ENCODE measurements around the gene LRBA. TPM values are rescaled to one million over a fixed set of nuclear protein-coding genes. Genes with fewer than 3 reads are reported as not detected.

LRBA gene
- total and polyA plus RNA-seq, 9 of the 15 experiments (the other 6 are each of a cell fraction or from before 2014, with no cell fraction given): 24.2 to 88.7 (median 59.7) TPM

DNA sequence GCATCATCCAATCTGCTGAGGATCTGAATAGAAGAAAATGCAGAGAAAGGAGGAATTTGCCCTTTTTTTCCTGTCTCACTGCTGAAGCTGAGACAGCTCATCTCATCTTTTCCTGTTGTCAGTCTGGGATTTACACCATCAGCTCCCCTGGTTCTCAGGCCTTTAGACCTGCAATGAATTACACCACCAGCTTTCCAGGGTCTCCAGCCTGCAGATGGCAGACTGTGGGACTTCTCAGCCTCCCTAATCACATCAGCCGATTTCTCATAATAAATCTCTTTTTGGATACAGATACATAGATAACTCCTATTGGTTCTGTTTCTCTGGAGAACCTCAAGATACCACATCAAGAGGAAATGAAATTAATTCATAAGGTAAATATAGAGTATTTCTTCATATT is 567.7 kb downstream of the LRBA start:
- POLR2A ChIA-PET: no interaction called here
- H2AFZ ChIP-seq (ENCODE audit: low read depth, low read length): no peak overlapping the region
- H3K9ac ChIP-seq (ENCODE audit: insufficient read depth in 1 of 2, low read depth in 2 of 2, low read length in 2 of 2): no peak overlapping the region
- H3K27me3 ChIP-seq (ENCODE audit: control insufficient read depth in 2 of 2, insufficient read depth in 2 of 2, low read length in 2 of 2): no peaks in the 10 kb centered on the region
- intact Hi-C loops (cut with micrococcal nuclease): no loop called here
- no peak overlapping the region for H3K27ac ChIP-seq (ENCODE audit: extremely low read depth, low read depth, low read length)
- H3K4me2 ChIP-seq (ENCODE audit: insufficient read depth, low read length): no peak overlapping the region
- ATAC-seq (no peak), FAIRE-seq (no peak), DNase-seq (ENCODE audit: extremely low read depth in 1 of 4, low spot score in 3 of 4) (no peak)
- peaks cover 0 to 2% of the 10 kb centered on the region in 2 experiments; a peak in 1 of 5 replicates for H3K4me1 ChIP-seq (replicated peaks in 1 of 2; ENCODE audit: control insufficient read depth in 2 of 2, insufficient read depth in 2 of 2, low read length in 2 of 2)
- H3K79me2 ChIP-seq (ENCODE audit: control insufficient read depth, insufficient read depth, low read length): no peaks in the 10 kb centered on the region
- no peak for TF ChIP-seq HNRNPH1 (optimal IDR thresholded peaks at IDR 0.05; ENCODE audit: low read depth, low read length)
- TF ChIP-seq, protein P1, sequence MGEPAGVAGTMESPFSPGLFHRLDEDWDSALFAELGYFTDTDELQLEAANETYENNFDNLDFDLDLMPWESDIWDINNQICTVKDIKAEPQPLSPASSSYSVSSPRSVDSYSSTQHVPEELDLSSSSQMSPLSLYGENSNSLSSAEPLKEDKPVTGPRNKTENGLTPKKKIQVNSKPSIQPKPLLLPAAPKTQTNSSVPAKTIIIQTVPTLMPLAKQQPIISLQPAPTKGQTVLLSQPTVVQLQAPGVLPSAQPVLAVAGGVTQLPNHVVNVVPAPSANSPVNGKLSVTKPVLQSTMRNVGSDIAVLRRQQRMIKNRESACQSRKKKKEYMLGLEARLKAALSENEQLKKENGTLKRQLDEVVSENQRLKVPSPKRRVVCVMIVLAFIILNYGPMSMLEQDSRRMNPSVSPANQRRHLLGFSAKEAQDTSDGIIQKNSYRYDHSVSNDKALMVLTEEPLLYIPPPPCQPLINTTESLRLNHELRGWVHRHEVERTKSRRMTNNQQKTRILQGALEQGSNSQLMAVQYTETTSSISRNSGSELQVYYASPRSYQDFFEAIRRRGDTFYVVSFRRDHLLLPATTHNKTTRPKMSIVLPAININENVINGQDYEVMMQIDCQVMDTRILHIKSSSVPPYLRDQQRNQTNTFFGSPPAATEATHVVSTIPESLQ (CRISPR knock-in tag; IDR thresholded peaks at IDR 0.05): no peak
- TF ChIP-seq, protein P2, sequence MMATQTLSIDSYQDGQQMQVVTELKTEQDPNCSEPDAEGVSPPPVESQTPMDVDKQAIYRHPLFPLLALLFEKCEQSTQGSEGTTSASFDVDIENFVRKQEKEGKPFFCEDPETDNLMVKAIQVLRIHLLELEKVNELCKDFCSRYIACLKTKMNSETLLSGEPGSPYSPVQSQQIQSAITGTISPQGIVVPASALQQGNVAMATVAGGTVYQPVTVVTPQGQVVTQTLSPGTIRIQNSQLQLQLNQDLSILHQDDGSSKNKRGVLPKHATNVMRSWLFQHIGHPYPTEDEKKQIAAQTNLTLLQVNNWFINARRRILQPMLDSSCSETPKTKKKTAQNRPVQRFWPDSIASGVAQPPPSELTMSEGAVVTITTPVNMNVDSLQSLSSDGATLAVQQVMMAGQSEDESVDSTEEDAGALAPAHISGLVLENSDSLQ (IDR thresholded peaks at IDR 0.05): no peak
- TF ChIP-seq SMAD1 (IDR thresholded peaks at IDR 0.05; ENCODE audit: low read depth, low read length, partially characterized antibody): no peak
- no peak for TF ChIP-seq KLF6 (CRISPR knock-in tag; IDR thresholded peaks at IDR 0.05; ENCODE audit: borderline replicate concordance)
- TF ChIP-seq, protein P3, sequence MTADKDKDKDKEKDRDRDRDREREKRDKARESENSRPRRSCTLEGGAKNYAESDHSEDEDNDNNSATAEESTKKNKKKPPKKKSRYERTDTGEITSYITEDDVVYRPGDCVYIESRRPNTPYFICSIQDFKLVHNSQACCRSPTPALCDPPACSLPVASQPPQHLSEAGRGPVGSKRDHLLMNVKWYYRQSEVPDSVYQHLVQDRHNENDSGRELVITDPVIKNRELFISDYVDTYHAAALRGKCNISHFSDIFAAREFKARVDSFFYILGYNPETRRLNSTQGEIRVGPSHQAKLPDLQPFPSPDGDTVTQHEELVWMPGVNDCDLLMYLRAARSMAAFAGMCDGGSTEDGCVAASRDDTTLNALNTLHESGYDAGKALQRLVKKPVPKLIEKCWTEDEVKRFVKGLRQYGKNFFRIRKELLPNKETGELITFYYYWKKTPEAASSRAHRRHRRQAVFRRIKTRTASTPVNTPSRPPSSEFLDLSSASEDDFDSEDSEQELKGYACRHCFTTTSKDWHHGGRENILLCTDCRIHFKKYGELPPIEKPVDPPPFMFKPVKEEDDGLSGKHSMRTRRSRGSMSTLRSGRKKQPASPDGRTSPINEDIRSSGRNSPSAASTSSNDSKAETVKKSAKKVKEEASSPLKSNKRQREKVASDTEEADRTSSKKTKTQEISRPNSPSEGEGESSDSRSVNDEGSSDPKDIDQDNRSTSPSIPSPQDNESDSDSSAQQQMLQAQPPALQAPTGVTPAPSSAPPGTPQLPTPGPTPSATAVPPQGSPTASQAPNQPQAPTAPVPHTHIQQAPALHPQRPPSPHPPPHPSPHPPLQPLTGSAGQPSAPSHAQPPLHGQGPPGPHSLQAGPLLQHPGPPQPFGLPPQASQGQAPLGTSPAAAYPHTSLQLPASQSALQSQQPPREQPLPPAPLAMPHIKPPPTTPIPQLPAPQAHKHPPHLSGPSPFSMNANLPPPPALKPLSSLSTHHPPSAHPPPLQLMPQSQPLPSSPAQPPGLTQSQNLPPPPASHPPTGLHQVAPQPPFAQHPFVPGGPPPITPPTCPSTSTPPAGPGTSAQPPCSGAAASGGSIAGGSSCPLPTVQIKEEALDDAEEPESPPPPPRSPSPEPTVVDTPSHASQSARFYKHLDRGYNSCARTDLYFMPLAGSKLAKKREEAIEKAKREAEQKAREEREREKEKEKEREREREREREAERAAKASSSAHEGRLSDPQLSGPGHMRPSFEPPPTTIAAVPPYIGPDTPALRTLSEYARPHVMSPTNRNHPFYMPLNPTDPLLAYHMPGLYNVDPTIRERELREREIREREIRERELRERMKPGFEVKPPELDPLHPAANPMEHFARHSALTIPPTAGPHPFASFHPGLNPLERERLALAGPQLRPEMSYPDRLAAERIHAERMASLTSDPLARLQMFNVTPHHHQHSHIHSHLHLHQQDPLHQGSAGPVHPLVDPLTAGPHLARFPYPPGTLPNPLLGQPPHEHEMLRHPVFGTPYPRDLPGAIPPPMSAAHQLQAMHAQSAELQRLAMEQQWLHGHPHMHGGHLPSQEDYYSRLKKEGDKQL (CRISPR knock-in tag; IDR thresholded peaks at IDR 0.05; ENCODE audit: borderline replicate concordance): no peak
- TF ChIP-seq STAT5A (IDR thresholded peaks at IDR 0.05; ENCODE audit: borderline replicate concordance, low read length): no peak
- no peak for TF ChIP-seq POLR2AphosphoS2 (IDR thresholded peaks at IDR 0.05; ENCODE audit: low read length)
- no peak for TF ChIP-seq SMAD4 (CRISPR knock-in tag; conservative IDR thresholded peaks at IDR 0.05)
- no peak for TF ChIP-seq NFATC3 (IDR thresholded peaks at IDR 0.05)
- TF ChIP-seq PYGO2 (tag; IDR thresholded peaks at IDR 0.05): no peak
- no peak for TF ChIP-seq KAT7 (CRISPR knock-in tag; IDR thresholded peaks at IDR 0.05; ENCODE audit: borderline replicate concordance)
- no peak for TF ChIP-seq NFIC (IDR thresholded peaks at IDR 0.05)
- TF ChIP-seq ZNF79 (CRISPR knock-in tag; IDR thresholded peaks at IDR 0.05; ENCODE audit: low read depth): no peak
- no peaks in the 10 kb centered on the region for H3K9me1 ChIP-seq (ENCODE audit: control insufficient read depth, insufficient read depth, low read length)
- H3K4me3 ChIP-seq: no peak overlapping the region
- no peaks in the 10 kb centered on the region for H3K9me3 ChIP-seq (replicated peaks; ENCODE audit: control insufficient read depth, insufficient read depth, low read depth, low read length)
- no TSS peak for BruUV-seq (replicated peaks)
- H4K20me1 ChIP-seq (replicated peaks; ENCODE audit: control insufficient read depth, insufficient read depth, low read length): no peaks in the 10 kb centered on the region
- WGBS (ENCODE audit: insufficient coverage, low coverage, missing lambda C conversion rate): 76% methylated on average over 1 of the region's 1 CpG
- in situ Hi-C loops (cut with MboI): no loop called here
- CTCF ChIA-PET (ENCODE audit: low intra/inter-chr PET ratio): no interaction called here
- H3K36me3 ChIP-seq (ENCODE audit: control insufficient read depth, insufficient read depth, low read length): no peaks in the 10 kb centered on the region

All from K562 (cell line).